Activated naive CD8-positive, alpha-beta T cell treated with anti-CD3 and anti-CD28 coated beads for 36 hours (primary cell): Measurements from ENCODE around the gene BRIP1. TPM values are rescaled to one million over a fixed set of nuclear protein-coding genes. Genes with fewer than 3 reads are reported as not detected.

ENCODE experiments used
- DNase-seq: peaks from one replicate; pipeline ENCODE4 v3.0.0; 2021
- H3K27ac Mint-ChIP-seq: one replicate; pipeline ENCODE4 v1.8.0; 2022; ENCODE audit warnings: mild to moderate bottlenecking, moderate library complexity, mixed read lengths
- H3K27me3 Mint-ChIP-seq: one replicate; pipeline ENCODE4 v1.8.0; 2022; ENCODE audit warnings: mild to moderate bottlenecking, mixed read lengths
- H3K36me3 Mint-ChIP-seq: one replicate; pipeline ENCODE4 v1.8.0; 2021; ENCODE audit warnings: mild to moderate bottlenecking, mixed read lengths
- H3K4me1 Mint-ChIP-seq: one replicate; pipeline ENCODE4 v1.8.0; 2021; ENCODE audit warnings: mixed read lengths
- H3K4me3 Mint-ChIP-seq: one replicate; pipeline ENCODE4 v1.8.0; 2022; ENCODE audit warnings: mild to moderate bottlenecking, moderate library complexity, mixed read lengths
- H3K9me3 Mint-ChIP-seq: one replicate; pipeline ENCODE4 v1.8.0; 2022; ENCODE audit warnings: mixed read lengths
- total RNA-seq, 2 experiments: library from RNA; stranded (reverse); gene quantifications; one replicate each; pipeline ENCODE4 v1.2.3, GENCODE V29; 2021

The BRIP1 gene
- total RNA-seq, 2 experiments from 2014 or later, result 16.6 to 17.0 TPM

DNA sequence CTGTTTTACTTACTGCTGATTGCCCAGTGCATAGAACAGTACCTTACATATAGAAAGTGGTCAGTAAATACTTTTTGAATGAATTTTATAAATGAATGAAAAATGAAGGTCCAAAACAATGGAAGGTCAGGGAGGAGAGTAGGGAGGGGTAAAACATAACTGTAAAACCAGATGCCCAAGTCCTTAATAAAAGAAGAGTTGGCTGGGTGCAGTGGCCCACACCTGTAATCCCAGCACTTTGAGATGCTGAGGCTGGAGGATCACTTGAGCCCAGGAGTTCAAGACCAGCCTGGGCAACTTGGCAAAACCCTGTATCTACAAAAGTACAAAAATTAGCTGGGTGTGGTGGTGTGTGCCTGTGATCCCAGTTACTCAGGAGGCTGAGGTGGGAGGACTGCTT lies 108.2 kb downstream of the BRIP1 start:
- Mint-ChIP-seq H3K4me1 (peaks cover 10% of the 10 kb centered on the region), H3K27me3 (no peaks in the 10 kb centered on the region), H3K4me3 (no peak overlapping the region), H3K9me3 (peaks cover 3% of the 10 kb centered on the region), H3K36me3 (peaks cover 21% of the 10 kb centered on the region), H3K27ac (no peak overlapping the region)
- no peak for DNase-seq

- H3K27me3 Mint-ChIP-seq, result no peaks in the 10 kb centered on the region
- peaks cover 2% of the 10 kb centered on the region for H3K9me3 Mint-ChIP-seq
- no peak for DNase-seq
- H3K4me3 Mint-ChIP-seq, result no peak overlapping the region
- peaks cover 10% of the 10 kb centered on the region for H3K4me1 Mint-ChIP-seq
- no peak overlapping the region for H3K27ac Mint-ChIP-seq
- H3K36me3 Mint-ChIP-seq, result peaks cover 19% of the 10 kb centered on the region
Observed at GRCh38 chr17:61754124-61754523, 109.2 kb downstream of the BRIP1 start.

DNA sequence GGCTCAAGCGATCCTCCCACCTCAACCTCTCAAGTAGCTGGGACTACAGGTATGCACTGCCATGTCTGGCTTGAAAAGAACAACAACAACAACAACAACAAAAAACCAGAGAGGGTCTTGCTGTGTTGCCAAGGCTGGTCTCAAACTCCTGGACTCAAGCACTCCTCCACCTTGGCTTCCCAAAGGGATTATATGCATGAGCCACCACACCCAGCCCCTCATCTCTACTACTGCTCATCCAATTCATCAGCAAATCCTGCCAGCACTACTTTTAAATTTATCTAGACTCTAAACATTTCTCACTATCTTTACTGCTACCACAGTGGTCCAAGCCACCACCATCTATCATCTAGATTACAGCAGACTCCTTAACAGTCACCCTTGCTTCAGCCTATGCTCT lies 109.6 kb downstream of the BRIP1 start:
- Mint-ChIP-seq H3K27me3 (no peaks in the 10 kb centered on the region), H3K36me3 (peaks cover 18% of the 10 kb centered on the region), H3K9me3 (no peaks in the 10 kb centered on the region), H3K4me1 (peaks cover 10% of the 10 kb centered on the region), H3K27ac (no peak overlapping the region), H3K4me3 (no peak overlapping the region)
- no peak for DNase-seq

- H3K27ac Mint-ChIP-seq, result no peak overlapping the region
- no peaks in the 10 kb centered on the region for H3K27me3 Mint-ChIP-seq
- H3K36me3 Mint-ChIP-seq, result peaks cover 22% of the 10 kb centered on the region
- H3K4me3 Mint-ChIP-seq, result no peak overlapping the region
- H3K9me3 Mint-ChIP-seq, result peaks cover 10% of the 10 kb centered on the region
- H3K4me1 Mint-ChIP-seq, result peaks cover 8% of the 10 kb centered on the region
- DNase-seq, result no peak
Observed at GRCh38 chr17:61750656-61751055, 112.7 kb downstream of the BRIP1 start.

- no peak for DNase-seq
- Mint-ChIP-seq H3K27ac (no peak overlapping the region), H3K27me3 (no peaks in the 10 kb centered on the region), H3K36me3 (peaks cover 25% of the 10 kb centered on the region), H3K4me1 (peaks cover 8% of the 10 kb centered on the region), H3K4me3 (no peak overlapping the region), H3K9me3 (peaks cover 10% of the 10 kb centered on the region)
Observed at GRCh38 chr17:61749823-61750404, 113.4 kb downstream of the BRIP1 start.

- H3K4me3 Mint-ChIP-seq, result no peak overlapping the region
- peaks cover 8% of the 10 kb centered on the region for H3K4me1 Mint-ChIP-seq
- no peak overlapping the region for H3K27ac Mint-ChIP-seq
- no peak for DNase-seq
- peaks cover 15% of the 10 kb centered on the region for H3K9me3 Mint-ChIP-seq
- H3K36me3 Mint-ChIP-seq, result peaks cover 38% of the 10 kb centered on the region
- H3K27me3 Mint-ChIP-seq, result no peaks in the 10 kb centered on the region
Observed at GRCh38 chr17:61746248-61746985, 116.9 kb downstream of the BRIP1 start.

- Mint-ChIP-seq H3K27ac (no peak overlapping the region), H3K4me1 (peaks cover 3% of the 10 kb centered on the region), H3K4me3 (no peak overlapping the region), H3K9me3 (peaks cover 18% of the 10 kb centered on the region), H3K27me3 (no peaks in the 10 kb centered on the region), H3K36me3 (peaks cover 48% of the 10 kb centered on the region)
- no peak for DNase-seq
Observed at GRCh38 chr17:61744804-61745203, 118.5 kb downstream of the BRIP1 start.

DNA sequence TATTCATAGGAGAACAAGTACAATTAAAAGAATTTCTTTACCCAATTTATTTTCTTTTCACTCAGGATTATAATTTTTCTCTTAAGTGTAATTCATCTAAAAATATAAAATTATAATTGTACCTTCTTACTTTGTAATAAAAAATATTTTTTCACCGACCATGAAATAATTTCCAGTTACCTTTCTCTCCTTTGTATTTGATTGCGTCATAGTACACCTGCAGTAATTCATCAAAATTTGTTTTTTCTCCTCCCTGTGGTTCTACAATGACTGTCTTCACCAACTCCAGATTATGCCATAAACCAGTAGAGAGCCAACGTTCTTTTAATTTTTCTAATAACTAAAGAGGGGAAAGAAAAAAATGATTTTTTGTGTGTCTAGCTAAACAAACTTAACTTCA lies 119.1 kb downstream of the BRIP1 start:
- Mint-ChIP-seq H3K9me3 (peaks cover 18% of the 10 kb centered on the region), H3K36me3 (peaks cover 50% of the 10 kb centered on the region), H3K27me3 (no peaks in the 10 kb centered on the region), H3K27ac (no peak overlapping the region), H3K4me3 (no peak overlapping the region), H3K4me1 (peaks cover 3% of the 10 kb centered on the region)
- DNase-seq, result no peak

- Mint-ChIP-seq H3K9me3 (peaks cover 18% of the 10 kb centered on the region), H3K4me3 (no peak overlapping the region), H3K27me3 (no peaks in the 10 kb centered on the region), H3K4me1 (peaks cover 3% of the 10 kb centered on the region), H3K36me3 (peaks cover 53% of the 10 kb centered on the region), H3K27ac (no peak overlapping the region)
- no peak for DNase-seq
Observed at GRCh38 chr17:61743766-61744165, 119.6 kb downstream of the BRIP1 start.

DNA sequence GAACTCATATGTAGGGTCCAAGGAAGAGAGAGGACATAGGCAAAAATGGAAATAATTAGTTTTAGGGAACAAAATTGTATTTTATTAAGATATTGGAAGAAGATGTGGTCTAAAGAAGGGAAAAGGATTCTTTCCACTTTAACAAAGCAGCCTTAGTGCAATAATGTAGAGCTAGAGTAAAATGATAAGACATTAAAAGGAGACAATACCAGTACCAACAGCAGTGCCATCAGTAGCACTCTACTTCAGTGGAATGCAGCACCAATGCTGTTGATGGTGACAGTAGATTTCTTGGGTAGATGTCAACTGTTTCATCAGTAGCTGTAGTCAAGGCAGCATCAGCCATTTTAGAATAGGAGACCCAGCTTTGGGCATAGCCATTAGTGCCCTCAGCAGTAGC lies 124.3 kb downstream of the BRIP1 start:
- Mint-ChIP-seq H3K27ac (no peak overlapping the region), H3K27me3 (no peaks in the 10 kb centered on the region), H3K4me3 (no peak overlapping the region), H3K36me3 (peaks cover 44% of the 10 kb centered on the region), H3K4me1 (no peaks in the 10 kb centered on the region), H3K9me3 (peaks cover 13% of the 10 kb centered on the region)
- DNase-seq, result no peak

GRCh38 chr17:61738249-61738648 lies 125.1 kb downstream of the BRIP1 start:
- H3K36me3 Mint-ChIP-seq, result peaks cover 44% of the 10 kb centered on the region

DNA sequence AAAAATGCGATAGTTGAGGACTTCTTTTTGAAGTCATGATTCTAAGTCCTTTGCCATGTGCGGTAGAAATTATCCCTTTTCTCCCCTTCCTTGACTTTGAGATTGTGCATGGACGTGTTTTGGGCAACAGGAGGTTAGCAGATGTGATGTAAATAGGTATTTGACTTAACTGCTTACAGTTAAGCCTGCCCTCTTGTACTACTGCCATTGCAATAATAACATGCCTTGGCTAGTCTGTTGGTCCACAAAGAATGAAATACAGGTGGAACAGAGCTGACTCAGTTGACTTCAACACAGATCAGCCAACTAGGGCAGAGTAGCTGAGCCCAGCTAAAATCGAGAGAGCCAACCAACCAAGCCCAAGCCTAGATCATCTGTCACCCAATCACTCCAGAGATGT lies 125.5 kb downstream of the BRIP1 start:
- Mint-ChIP-seq H3K4me1 (no peaks in the 10 kb centered on the region), H3K27me3 (no peaks in the 10 kb centered on the region), H3K27ac (no peak overlapping the region), H3K36me3 (peaks cover 42% of the 10 kb centered on the region), H3K9me3 (peaks cover 13% of the 10 kb centered on the region), H3K4me3 (no peak overlapping the region)
- no peak for DNase-seq

More at GRCh38 chr17:61738249-61738648, 125.1 kb downstream of the BRIP1 start:
- H3K27me3 Mint-ChIP-seq, result no peaks in the 10 kb centered on the region
- no peak for DNase-seq
- H3K4me3 Mint-ChIP-seq, result no peak overlapping the region
- H3K4me1 Mint-ChIP-seq, result no peaks in the 10 kb centered on the region
- H3K27ac Mint-ChIP-seq, result no peak overlapping the region
- peaks cover 13% of the 10 kb centered on the region for H3K9me3 Mint-ChIP-seq

GRCh38 chr17:61736438-61736837 lies 126.9 kb downstream of the BRIP1 start:
- no peak overlapping the region for H3K4me3 Mint-ChIP-seq
- H3K36me3 Mint-ChIP-seq, result peaks cover 32% of the 10 kb centered on the region
- H3K27ac Mint-ChIP-seq, result no peak overlapping the region
- no peak for DNase-seq
- H3K4me1 Mint-ChIP-seq, result no peaks in the 10 kb centered on the region
- peaks cover 8% of the 10 kb centered on the region for H3K9me3 Mint-ChIP-seq
- no peaks in the 10 kb centered on the region for H3K27me3 Mint-ChIP-seq

DNA sequence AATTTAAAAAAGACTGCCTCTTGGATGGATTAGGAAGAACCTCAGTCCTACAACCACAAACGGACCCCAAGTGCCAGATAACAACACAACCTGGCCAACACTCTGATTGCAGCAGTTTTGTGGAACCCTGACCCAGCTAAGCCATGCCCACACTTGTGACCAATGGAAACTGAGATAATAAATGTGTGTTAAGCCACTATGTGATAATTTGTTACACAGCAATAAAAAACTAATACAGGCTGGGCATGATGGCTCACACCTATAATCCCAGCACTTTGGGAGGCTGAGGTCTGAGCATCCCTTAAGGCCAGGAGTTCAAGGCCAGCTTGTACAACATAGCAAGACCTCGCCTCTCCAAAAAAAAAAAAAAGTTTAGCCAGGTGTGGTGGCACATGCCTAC lies 127.5 kb downstream of the BRIP1 start:
- H3K27ac Mint-ChIP-seq, result no peak overlapping the region
- H3K4me1 Mint-ChIP-seq, result no peaks in the 10 kb centered on the region
- H3K36me3 Mint-ChIP-seq, result peaks cover 26% of the 10 kb centered on the region
- peaks cover 5% of the 10 kb centered on the region for H3K9me3 Mint-ChIP-seq
- no peak overlapping the region for H3K4me3 Mint-ChIP-seq
- no peaks in the 10 kb centered on the region for H3K27me3 Mint-ChIP-seq
- no peak for DNase-seq

DNA sequence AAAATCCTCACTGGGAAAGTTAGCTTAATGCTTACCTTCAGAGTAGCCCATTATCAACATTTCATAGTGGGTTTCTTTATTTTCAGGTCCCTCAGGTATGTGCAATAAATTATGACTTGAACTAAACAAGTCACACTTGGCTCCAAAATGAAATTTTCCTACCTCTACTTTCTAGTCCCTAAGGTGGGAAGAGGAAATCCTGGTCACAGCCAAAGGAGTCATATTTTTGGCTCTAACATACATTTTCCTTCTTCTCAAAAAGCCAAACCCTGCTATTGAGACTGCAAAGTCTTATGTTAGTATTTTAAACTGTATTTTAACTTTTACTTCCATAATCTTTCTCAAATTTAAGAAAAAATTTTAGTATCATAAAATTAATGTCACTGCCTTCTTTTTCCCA lies 128.9 kb downstream of the BRIP1 start:
- Mint-ChIP-seq H3K4me3 (no peak overlapping the region), H3K36me3 (peaks cover 21% of the 10 kb centered on the region), H3K27me3 (no peaks in the 10 kb centered on the region), H3K4me1 (no peaks in the 10 kb centered on the region), H3K27ac (no peak overlapping the region), H3K9me3 (peaks cover 5% of the 10 kb centered on the region)
- no peak for DNase-seq

- DNase-seq, result no peak
- Mint-ChIP-seq H3K36me3 (peaks cover 18% of the 10 kb centered on the region), H3K9me3 (peaks cover 5% of the 10 kb centered on the region), H3K27me3 (no peaks in the 10 kb centered on the region), H3K4me1 (no peaks in the 10 kb centered on the region), H3K27ac (no peak overlapping the region), H3K4me3 (no peak overlapping the region)
Observed at GRCh38 chr17:61734012-61734411, 129.3 kb downstream of the BRIP1 start.
